KMS-11 (cell line): ENCODE results near the gene JUND.

Experiments
- H2AFZ ChIP-seq: fragments of 200-600 bp; sonication (generic); 2 replicates; pipeline ENCODE4 v1.6.1; 2016; ENCODE audit warnings: antibody characterized with exemption, mixed run types, low read depth
- H3K27ac ChIP-seq: fragments of 200-600 bp; sonication (generic); 2 replicates; pipeline ENCODE4 v1.6.1; 2016; ENCODE audit warnings: mild to moderate bottlenecking, mixed run types
- H3K27me3 ChIP-seq: fragments of 200-600 bp; sonication (generic); 2 replicates; pipeline ENCODE4 v1.6.1; 2017; ENCODE audit warnings: mild to moderate bottlenecking, low read depth, mixed run types, moderate library complexity; ENCODE audit not compliant: insufficient read depth
- H3K36me3 ChIP-seq: fragments of 200-600 bp; sonication (generic); 2 replicates; pipeline ENCODE4 v1.6.1; 2017; ENCODE audit warnings: mild to moderate bottlenecking, mixed run types; ENCODE audit not compliant: insufficient read depth
- H3K4me1 ChIP-seq: fragments of 200-600 bp; sonication (generic); 2 replicates; pipeline ENCODE4 v1.6.1; 2016; ENCODE audit warnings: mild to moderate bottlenecking, low read depth, mixed run types; ENCODE audit not compliant: poor library complexity, severe bottlenecking
- H3K4me2 ChIP-seq: fragments of 200-600 bp; sonication (generic); 2 replicates; pipeline ENCODE4 v1.7.0; 2016; ENCODE audit warnings: mild to moderate bottlenecking, mixed run types
- H3K4me3 ChIP-seq: fragments of 200-600 bp; sonication (generic); IDR thresholded peaks from 2 replicates; pipeline ENCODE4 v1.6.1; 2017; ENCODE audit warnings: low read depth, low read length, mixed read lengths; ENCODE audit not compliant: insufficient read depth
- H3K79me2 ChIP-seq: fragments of 200-600 bp; sonication (generic); 2 replicates; pipeline ENCODE4 v1.6.1; 2016; ENCODE audit warnings: low read depth, mixed run types; ENCODE audit not compliant: insufficient read depth
- H3K9ac ChIP-seq: fragments of 200-600 bp; sonication (generic); 2 replicates; pipeline ENCODE4 v1.6.1; 2016; ENCODE audit warnings: mild to moderate bottlenecking, mixed run types
- H4K20me1 ChIP-seq: fragments of 200-600 bp; sonication (generic); 2 replicates; pipeline ENCODE4 v1.6.1; 2016; ENCODE audit warnings: mild to moderate bottlenecking, mixed run types; ENCODE audit not compliant: insufficient read depth
- TF ChIP-seq, protein P1 (sequence below): fragments of 200-600 bp; sonication (generic); conservative IDR thresholded peaks from 2 replicates; pipeline ENCODE4 v1.6.1; 2017; ENCODE audit warnings: low read depth, mild to moderate bottlenecking, antibody characterized with exemption, low read length, moderate library complexity, mixed read lengths

Gene JUND

DNA sequence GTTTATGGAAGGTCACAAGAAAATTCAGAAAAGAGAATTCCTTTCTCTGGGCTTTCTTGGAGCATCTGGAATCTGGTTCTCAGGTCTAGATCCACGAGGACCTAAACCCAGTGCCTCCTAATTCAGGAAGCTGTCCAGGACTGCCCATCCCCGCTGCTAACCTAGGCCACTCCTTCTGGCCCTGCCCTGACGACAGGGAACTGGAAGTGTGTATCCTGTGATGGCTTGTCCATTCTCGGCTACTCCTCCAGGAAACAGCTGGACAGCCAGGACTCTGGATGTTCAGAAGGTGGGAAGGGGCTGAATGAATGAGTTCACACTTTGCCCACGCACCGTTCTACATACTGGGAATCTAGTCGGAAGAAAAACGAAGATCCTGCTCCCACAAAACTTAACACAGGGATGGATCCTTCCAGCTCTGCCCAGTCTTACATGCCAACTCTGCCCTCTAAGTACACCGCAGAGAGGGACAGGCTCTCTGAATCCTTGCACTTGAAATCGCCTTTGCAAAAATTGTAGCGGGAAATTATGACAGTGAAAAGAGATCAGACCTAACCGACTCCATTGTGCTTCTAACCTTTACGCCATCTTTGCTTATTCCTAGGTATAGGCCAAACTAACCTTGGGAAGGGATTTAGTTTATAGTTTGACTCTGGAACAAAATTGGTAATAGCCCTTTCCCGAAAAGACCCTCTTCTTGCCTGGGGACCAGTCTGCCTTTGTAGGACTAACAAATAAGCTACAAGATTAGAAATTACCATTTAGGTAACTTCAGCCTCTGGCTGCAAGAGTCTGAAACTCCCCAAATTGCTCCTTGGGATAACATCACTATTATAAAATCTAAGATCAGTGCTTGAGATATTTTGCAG is 39.7 kb upstream of the JUND start:
- H3K27ac ChIP-seq, result no peak overlapping the region
- H2AFZ ChIP-seq, result no peak overlapping the region
- peaks cover 22% of the 10 kb centered on the region for H3K4me1 ChIP-seq

DNA sequence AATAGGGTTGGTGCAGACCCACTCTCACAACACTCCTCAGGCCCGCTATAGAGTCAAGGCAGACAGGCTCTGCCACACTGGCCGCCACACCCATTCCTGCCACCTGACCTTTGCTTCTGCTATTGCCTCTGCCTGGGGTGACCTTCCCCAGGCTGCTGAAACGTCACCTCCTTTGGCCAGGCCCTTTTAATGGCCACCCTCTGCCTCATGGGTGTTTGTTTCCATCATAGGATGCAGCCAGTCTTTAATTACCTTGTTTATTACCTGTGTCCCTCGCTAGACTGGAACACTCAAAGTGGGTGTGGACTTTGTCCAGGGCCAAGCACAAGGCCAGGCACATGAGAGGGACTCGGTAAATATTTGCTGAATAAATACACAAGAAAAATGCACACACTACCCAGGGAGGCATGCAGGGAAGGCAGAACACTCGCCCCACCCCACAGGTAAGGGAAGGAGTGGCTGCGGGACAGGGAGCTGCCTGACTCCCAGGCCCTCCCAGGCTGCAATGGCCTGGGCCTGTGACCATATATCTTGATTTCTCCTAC is 38.2 kb upstream of the JUND start:
- Histone ChIP-seq H4K20me1 (no peaks in the 10 kb centered on the region), H3K9ac (no peak overlapping the region), H3K27ac (no peak overlapping the region), H3K4me1 (peaks cover 22% of the 10 kb centered on the region), H3K36me3 (no peaks in the 10 kb centered on the region), H3K27me3 (no peaks in the 10 kb centered on the region), H3K4me3 (no peak overlapping the region), H3K4me2 (no peak overlapping the region), H3K79me2 (peaks cover 46% of the 10 kb centered on the region), H2AFZ (no peak overlapping the region)
- TF ChIP-seq, protein P1, sequence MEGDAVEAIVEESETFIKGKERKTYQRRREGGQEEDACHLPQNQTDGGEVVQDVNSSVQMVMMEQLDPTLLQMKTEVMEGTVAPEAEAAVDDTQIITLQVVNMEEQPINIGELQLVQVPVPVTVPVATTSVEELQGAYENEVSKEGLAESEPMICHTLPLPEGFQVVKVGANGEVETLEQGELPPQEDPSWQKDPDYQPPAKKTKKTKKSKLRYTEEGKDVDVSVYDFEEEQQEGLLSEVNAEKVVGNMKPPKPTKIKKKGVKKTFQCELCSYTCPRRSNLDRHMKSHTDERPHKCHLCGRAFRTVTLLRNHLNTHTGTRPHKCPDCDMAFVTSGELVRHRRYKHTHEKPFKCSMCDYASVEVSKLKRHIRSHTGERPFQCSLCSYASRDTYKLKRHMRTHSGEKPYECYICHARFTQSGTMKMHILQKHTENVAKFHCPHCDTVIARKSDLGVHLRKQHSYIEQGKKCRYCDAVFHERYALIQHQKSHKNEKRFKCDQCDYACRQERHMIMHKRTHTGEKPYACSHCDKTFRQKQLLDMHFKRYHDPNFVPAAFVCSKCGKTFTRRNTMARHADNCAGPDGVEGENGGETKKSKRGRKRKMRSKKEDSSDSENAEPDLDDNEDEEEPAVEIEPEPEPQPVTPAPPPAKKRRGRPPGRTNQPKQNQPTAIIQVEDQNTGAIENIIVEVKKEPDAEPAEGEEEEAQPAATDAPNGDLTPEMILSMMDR, result no peak

More for the DNA sequence above, 39.7 kb upstream of the JUND start:
- H3K36me3 ChIP-seq, result no peaks in the 10 kb centered on the region
- no peak overlapping the region for H3K9ac ChIP-seq
- H4K20me1 ChIP-seq, result no peaks in the 10 kb centered on the region
- no peak overlapping the region for H3K4me3 ChIP-seq
- TF ChIP-seq, protein P1, result no peak
- peak overlapping the region; percentile 88; the same call in 1 of the 2 replicates for H3K4me2 ChIP-seq
- no peaks in the 10 kb centered on the region for H3K27me3 ChIP-seq
- peaks cover 46% of the 10 kb centered on the region for H3K79me2 ChIP-seq

DNA sequence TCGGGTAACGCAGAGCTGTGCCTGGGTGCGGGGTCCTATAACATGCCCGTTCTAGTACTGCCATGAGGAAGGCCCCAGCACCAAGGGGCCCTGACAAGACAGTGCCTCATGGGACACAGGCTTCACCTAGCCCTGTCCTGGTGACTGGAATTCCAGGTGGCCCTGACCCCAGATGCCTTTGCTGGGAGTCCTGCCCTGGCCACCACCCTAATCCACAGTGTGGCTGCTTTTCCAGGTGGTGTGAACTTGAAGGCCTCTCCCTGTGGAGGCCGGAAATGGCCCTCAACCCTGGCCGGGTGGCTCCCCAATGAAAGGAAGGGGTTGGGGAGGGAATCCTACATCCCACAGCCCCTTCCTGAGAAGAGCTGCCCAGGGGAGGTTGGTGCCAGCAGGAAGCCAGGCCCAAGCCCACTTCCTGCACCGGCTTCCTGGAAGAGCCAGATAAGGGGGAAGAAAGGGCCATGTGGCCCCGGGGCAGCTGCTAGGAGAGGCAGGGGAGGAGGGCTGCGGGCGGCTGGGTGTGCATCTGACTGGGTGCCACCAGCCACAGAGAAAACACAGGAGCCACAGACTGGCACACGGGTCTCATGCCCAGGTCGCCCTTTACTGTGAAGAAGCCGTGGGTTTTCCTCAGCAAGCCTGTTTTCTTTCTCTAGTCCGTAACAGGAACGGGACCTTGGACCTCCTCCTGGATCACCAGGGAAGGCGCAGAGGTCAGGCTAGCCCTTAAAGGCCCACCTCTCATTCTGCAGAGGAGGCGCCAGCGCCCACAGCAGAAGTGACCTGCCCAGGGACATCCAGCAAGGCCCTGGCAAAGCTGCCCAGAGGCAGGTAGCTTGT is 36.8 kb upstream of the JUND start:
- no peak overlapping the region for H3K4me3 ChIP-seq
- peaks cover 46% of the 10 kb centered on the region for H3K79me2 ChIP-seq
- H2AFZ ChIP-seq, result no peak overlapping the region
- no peaks in the 10 kb centered on the region for H3K36me3 ChIP-seq
- TF ChIP-seq, protein P1, result no peak
- no peak overlapping the region for H3K27ac ChIP-seq
- no peaks in the 10 kb centered on the region for H3K27me3 ChIP-seq
- H3K4me1 ChIP-seq, result peaks cover 8% of the 10 kb centered on the region
- H3K9ac ChIP-seq, result no peak overlapping the region
- no peak overlapping the region for H3K4me2 ChIP-seq
- H4K20me1 ChIP-seq, result no peaks in the 10 kb centered on the region

DNA sequence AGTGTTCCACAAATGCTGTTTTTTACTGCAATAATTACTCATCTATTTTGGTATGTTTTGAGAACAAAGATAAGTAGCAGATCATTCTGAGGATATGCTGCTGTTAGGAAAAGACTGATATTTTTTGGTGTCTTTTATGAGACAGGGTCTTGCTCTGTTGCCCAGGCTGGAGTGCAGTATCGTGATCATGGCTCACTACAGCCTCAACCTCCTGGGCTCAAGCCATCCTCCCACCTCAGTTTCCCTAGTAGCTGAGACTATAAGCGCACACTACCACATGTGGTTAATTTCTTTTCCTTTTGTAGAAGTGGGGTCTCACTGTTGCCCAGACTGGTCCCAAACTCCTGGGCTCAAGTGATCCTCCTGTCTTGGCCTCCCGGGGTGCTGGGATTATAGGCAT is 32.0 kb upstream of the JUND start:
- H4K20me1 ChIP-seq, result no peaks in the 10 kb centered on the region
- H3K4me1 ChIP-seq, result no peaks in the 10 kb centered on the region

More for the DNA sequence above, 32.0 kb upstream of the JUND start:
- Histone ChIP-seq H3K27me3 (no peaks in the 10 kb centered on the region), H3K79me2 (peaks cover 9% of the 10 kb centered on the region; the same call in 1 of the 2 replicates), H3K36me3 (no peaks in the 10 kb centered on the region; the same call in 1 of the 2 replicates), H3K9ac (no peak overlapping the region), H2AFZ (no peak overlapping the region), H3K4me3 (no peak overlapping the region), H3K27ac (no peak overlapping the region), H3K4me2 (no peak overlapping the region)
- TF ChIP-seq, protein P1, result no peak
